Globus pallidus (tissue), 1 donor: ENCODE measurements around the gene MICAL2.

ENCODE experiments used
- DNase-seq: peaks from one replicate; pipeline ENCODE4 v3.0.0-alpha.2; 2015; ENCODE audit warnings: low spot score

MICAL2 gene

GRCh38 chr11:12077535-12078280 lies 32.7 kb upstream of the MICAL2 start:
- no peak for DNase-seq

- DNase-seq = no peak
Measured at GRCh38 chr11:12079726-12080556, 30.4 kb upstream of the MICAL2 start.

GRCh38 chr11:12083380-12083779 lies 27.0 kb upstream of the MICAL2 start:
- no peak for DNase-seq

GRCh38 chr11:12084256-12084655 lies 26.1 kb upstream of the MICAL2 start:
- DNase-seq = no peak

GRCh38 chr11:12085371-12086251 lies 24.8 kb upstream of the MICAL2 start:
- no peak for DNase-seq

- DNase-seq = no peak
Measured at GRCh38 chr11:12086271-12087074, 23.9 kb upstream of the MICAL2 start.

- no peak for DNase-seq
Measured at GRCh38 chr11:12087075-12088004, 23.1 kb upstream of the MICAL2 start.

GRCh38 chr11:12088047-12088481 lies 22.3 kb upstream of the MICAL2 start:
- peak; percentile 43 for DNase-seq

- DNase-seq = no peak
Measured at GRCh38 chr11:12088531-12088930, 21.9 kb upstream of the MICAL2 start.

GRCh38 chr11:12089041-12089440 lies 21.3 kb upstream of the MICAL2 start:
- DNase-seq = no peak

- DNase-seq = no peak
Measured at GRCh38 chr11:12089473-12089872, 20.9 kb upstream of the MICAL2 start.

- no peak for DNase-seq
Measured at GRCh38 chr11:12090061-12090591, 20.3 kb upstream of the MICAL2 start.

GRCh38 chr11:12090761-12091258 lies 19.6 kb upstream of the MICAL2 start:
- no peak for DNase-seq

- DNase-seq = no peak
Measured at GRCh38 chr11:12091956-12092558, 18.3 kb upstream of the MICAL2 start.

- peak; percentile 73 for DNase-seq
Measured at GRCh38 chr11:12092714-12093113, 17.7 kb upstream of the MICAL2 start.

- DNase-seq = no peak
Measured at GRCh38 chr11:12094872-12095800, 15.3 kb upstream of the MICAL2 start.

- no peak for DNase-seq
Measured at GRCh38 chr11:12097219-12097618, 13.2 kb upstream of the MICAL2 start.

- DNase-seq = no peak
Measured at GRCh38 chr11:12098601-12099000, 11.8 kb upstream of the MICAL2 start.
